Fibroblast of upper back skin (primary cell): ENCODE data around the gene SBSN.
"Not testable (repeated sequence)": the region's sequence is repeated elsewhere in the genome, so short reads cannot be mapped to it uniquely, and the experiment has no call there.

Experiments
- DNase-seq: peaks from one replicate; pipeline ENCODE4 v3.0.0-alpha.2; 2013

Gene SBSN

DNA sequence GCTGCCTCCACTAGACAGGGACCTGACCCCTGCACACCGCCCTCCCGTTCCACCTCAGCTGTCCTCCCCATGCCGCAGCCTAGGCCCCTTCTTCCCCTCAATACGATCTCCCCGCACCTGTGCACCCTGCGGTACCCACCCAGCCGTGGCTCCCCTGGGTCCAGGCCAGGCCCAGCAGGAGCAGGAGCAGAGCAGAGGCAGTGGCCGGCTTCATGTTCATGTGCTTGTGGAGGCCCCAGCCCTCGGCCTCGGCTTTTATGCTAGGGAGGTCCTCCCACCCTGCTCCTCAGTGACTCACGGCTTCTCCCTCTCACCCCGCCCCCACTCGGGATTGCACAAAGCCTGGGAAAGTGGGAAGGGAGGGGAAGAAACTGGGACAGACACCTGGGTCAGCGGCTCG is 26.4 kb downstream of the SBSN start:
- DNase-seq, result peak; percentile 16

DNA sequence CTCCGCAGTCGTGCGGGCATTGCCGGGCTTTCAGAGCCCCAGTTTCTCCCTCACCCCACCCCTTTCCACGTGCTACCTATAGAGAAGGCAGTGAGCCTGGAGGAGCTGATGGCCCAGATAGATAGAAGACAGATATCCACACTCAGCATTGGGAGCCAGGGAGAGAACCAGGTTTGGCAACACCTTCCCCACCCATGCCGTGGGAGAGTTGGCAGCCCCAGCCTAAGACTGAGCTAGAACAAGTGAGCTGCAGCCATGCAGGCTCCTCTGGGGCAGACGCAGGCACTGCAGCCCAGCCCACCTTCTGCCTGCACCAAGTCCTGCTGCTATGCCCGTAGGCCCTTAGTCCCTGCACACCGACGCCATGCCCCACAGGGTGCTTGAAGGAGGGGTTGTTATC is 27.5 kb downstream of the SBSN start:
- no peak for DNase-seq

- DNase-seq, result no peak
These were observed 29.1 kb downstream of the SBSN start for GRCh38 chr19:35498984-35499527.

DNA sequence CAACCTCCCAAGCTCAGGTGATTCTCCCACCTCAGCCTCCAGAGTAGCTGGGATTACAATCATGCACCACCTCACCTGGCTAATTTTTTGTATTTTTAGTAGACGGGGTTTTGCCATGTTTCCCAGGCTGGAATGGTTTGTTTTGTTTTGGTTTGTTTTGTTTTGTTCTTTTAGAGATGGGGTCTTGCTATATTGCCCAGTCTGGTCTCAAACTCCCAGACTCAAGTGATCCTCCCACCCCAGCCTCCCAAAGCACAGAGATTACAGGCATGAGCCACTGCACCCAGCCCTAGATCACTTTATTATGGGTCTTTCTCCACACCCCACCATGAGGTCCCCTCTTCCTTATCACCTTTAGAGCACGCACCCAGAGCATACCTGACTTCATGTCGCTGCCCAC is 29.9 kb downstream of the SBSN start:
- no peak for DNase-seq

- no peak for DNase-seq
These were observed 30.7 kb downstream of the SBSN start for GRCh38 chr19:35497406-35497805.

GRCh38 chr19:35495107-35496064 is 32.7 kb downstream of the SBSN start:
- peak; percentile 57 for DNase-seq

DNA sequence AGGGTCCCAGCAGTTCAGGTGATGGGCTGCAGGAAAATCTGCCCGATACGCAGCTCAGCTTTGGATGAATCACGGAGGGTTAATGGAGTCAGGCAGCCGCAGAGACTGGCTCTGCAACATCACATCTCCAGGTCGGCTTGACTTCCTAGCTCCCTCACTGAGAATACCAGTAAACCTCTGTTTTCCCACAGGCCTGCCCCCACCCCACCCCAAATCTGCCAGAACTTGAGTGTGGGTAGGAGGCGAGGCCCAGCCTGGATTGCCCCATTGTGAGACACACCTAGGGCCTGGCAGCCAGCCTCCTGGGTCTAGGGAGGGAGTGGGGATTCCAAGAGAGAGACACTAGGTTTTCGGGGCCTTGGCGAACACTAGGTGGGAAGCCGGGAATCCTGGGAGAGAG is 34.1 kb downstream of the SBSN start:
- DNase-seq, result no peak

DNA sequence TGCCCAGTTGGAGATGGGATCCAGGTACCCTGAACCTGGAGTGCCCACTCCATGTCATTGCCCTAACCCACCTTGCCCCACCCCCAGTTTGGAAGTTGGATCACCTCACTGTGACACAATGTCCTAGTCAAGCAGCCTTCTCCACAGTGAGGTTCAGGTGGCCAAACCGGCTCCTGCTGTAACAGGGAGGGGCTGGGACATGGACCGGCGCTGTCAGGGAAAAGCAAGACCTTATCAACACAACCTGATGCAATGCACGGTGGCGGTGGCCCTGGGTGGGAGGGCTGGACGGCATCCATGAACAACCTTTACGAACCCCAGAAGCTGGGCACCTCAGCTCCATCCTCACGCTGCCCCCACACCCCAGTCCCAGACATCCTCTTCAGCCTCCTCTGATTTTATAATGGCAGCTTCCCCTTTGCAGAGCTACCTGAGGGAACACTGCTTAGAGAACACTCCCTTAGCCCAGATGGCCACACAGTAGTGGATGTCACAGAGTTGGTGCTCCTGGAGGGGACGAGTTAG is 36.2 kb downstream of the SBSN start:
- no peak for DNase-seq

DNA sequence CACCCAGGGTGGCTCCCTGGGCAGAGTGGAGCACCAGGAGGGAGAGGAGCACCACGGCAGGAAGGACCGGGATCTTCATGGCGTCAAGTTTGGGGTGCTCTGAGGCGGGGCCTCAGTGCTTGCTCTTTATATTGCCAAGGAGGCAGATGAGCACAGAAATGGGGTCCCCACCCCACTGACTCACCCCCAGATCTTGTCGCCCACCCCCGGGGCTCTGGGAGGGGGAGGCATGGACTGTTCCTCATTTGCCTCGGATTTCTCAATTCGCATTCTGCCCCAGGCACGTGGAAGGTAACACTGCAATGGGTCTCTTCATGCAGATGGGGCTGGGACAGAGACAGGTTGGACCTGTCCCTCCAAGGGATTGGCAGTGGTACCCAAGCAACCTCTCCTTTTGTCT is 37.7 kb downstream of the SBSN start, which contains the start of gene KRTDAP:
TSS of gene KRTDAP (minus strand) at position 101 of the 400 bp plus-strand sequence. CDS start at position 79, 22 bp downstream.
- DNase-seq, result no peak

DNA sequence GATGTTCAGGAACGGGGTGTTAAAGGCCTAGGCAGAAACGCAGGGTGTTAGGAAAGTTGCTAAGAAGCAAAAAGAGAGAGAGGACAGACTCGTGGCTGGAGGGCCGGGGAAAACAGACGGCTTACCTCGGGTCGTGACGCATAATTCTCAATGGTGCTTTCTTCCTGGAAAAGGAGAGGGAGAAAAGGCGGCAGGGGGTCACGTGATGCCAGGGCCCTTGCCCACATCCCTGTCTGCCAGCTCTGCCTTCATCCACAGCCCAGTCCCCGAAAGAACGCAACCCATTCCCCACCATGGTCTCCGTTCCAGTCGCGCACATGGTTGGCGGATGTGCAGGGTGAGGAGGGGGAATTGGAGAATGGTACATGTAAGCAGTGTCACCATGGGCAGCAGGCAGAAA is 39.4 kb downstream of the SBSN start:
- no peak for DNase-seq

DNA sequence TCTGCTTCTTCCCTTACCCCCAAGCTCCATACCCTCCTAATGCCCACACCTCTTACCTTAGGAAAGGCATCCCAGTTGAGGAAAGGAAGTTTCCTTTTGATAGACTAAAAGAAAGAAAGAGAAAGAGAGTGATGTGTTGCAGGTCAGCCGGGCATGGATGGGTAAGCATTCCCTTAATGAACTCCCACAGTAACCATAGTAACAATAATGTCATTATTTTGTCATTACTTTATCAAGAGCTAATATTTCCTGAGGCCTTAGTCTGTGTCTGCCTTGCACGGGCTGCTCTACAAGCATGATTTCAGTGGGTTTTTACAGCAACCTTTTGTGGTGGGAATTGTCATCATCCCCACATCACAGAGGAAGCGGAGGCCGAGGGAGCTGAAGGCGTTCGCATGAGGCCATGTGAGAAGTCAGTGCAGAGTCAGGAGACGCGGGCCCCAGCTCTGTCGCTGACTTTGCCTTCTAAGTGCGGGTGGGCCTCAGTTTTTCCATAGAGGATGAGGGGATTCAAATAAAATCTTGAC is 40.4 kb downstream of the SBSN start:
- DNase-seq, result no peak

- no peak for DNase-seq
These were observed 41.8 kb downstream of the SBSN start for GRCh38 chr19:35486268-35486708.

- DNase-seq, result no peak
These were observed 43.7 kb downstream of the SBSN start for GRCh38 chr19:35484252-35485036.

- no peak for DNase-seq
These were observed 45.0 kb downstream of the SBSN start for GRCh38 chr19:35483089-35483488.

- DNase-seq, result no peak
These were observed 49.1 kb downstream of the SBSN start for GRCh38 chr19:35478794-35479677.

GRCh38 chr19:35476149-35476548 is 52.0 kb downstream of the SBSN start:
- DNase-seq, result no peak

DNA sequence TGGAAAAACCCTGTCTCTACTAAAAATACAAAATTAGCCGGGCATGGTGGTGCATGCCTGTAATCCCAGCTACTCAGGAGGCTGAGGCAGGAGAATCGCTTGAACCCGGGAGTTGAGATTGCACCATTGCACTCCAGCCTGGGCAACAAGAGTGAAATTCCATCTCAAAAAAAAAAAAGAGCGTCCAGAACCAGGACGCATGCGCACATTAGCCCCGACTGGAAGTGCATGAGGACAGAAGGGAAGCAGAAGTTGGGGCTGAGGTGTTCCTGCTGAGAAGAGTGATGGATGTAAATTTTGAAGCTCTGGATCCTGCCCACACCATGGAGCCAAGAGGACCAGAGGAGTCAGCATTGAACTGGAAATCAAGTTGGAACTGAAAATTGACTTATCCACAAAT is 53.5 kb downstream of the SBSN start:
- DNase-seq, result not testable (repeated sequence)

GRCh38 chr19:35474104-35474503 is 54.0 kb downstream of the SBSN start:
- DNase-seq, result no peak
